ENCODE results near the gene TICAM2. TPM values are rescaled to one million over a fixed set of nuclear protein-coding genes. Genes with fewer than 3 reads are reported as not detected.

The TICAM2 gene
- total and polyA plus RNA-seq, 9 of the 15 experiments (the other 6 are each of a cell fraction or from before 2014, with no cell fraction given), result 0.15 to 1.8 (median 0.98) TPM

DNA sequence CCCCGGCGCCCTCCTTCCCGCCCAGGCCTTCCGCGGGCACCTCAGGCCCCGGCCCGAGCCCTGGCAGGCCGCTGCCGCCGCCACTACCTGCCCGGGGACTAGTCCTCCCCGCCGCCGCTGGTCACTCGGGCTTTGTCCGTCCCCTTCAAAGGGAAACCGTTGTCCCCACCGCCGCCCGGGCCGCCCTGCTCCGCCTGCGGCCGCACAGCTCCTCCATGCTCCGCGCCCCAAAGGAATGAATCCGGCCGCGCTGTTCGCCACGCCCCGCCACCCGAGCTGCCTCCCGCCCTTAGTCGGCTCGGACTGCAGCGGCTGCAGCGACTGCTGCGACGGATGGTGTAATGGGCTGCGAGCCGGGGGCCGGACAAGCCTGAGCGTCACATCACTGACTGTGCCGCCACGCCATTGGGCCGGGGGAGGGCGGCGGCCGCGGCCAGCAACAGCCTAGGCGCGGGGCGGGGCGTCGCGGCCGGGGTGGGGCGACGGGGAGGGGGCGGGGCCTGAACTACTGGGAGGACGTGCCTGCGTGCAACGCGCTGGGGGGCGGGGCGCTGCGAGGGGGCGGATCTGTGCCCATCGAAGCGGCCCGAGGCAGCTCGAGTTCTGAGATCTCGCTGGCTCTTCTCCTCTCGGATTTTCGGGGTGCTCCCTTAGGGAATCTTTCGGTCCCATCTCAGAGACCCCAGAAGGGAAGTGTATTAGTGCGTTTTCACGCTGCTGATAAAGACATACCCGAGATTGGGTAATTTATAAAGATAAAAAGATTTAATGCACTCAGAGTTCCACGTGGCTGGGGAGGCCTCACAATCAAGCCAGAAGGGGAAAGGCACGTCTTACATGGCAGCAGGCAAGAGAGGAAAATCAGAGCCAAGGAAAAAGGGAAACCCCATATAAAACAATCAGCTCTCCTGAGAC lies 57.6 kb downstream of the TICAM2 start, which contains the start of gene FEM1C (continued):
- TF ChIP-seq NR2C2 (CRISPR knock-in tag; IDR thresholded peaks at IDR 0.05) (0 out of 2 replicates have a peak, but pooled peaks have one; percentile 19), NR2C2 (tag; IDR thresholded peaks at IDR 0.05) (peak; percentile 39; the same call in 1 of the 2 replicates), DNMT1 (IDR thresholded peaks at IDR 0.05) (no peak), EGR1 (conservative IDR thresholded peaks at IDR 0.05) (peak; percentile 54; the same call in 1 of the 2 replicates), POLR2AphosphoS2 (IDR thresholded peaks at IDR 0.05; ENCODE audit: low read length) (no peak), HMGN3 (IDR thresholded peaks at IDR 0.05; ENCODE audit: borderline replicate concordance, extremely low read depth, insufficient read length, low read depth, low read length) (peak; percentile 86), TFAM (CRISPR knock-in tag; conservative IDR thresholded peaks at IDR 0.05) (no peak), FOSL1 (tag; conservative IDR thresholded peaks at IDR 0.05) (peak; percentile 38), CHCHD3 (CRISPR knock-in tag; IDR thresholded peaks at IDR 0.05) (0 out of 2 replicates have a peak, but pooled peaks have one; percentile 60), KLF16 (IDR thresholded peaks at IDR 0.05) (no peak), MAZ (CRISPR knock-in tag; conservative IDR thresholded peaks at IDR 0.05 in 1 of 2, IDR thresholded peaks at IDR 0.05 in 1 of 2) (peak; percentile 76), DMBX1 (CRISPR knock-in tag; IDR thresholded peaks at IDR 0.05; ENCODE audit: borderline replicate concordance) (peak; percentile 38; the same call in 1 of the 2 replicates), PML (IDR thresholded peaks at IDR 0.05; ENCODE audit: low read length) (peak; percentile 47; the same call in 1 of the 2 replicates)
- TF ChIP-seq, protein P1, sequence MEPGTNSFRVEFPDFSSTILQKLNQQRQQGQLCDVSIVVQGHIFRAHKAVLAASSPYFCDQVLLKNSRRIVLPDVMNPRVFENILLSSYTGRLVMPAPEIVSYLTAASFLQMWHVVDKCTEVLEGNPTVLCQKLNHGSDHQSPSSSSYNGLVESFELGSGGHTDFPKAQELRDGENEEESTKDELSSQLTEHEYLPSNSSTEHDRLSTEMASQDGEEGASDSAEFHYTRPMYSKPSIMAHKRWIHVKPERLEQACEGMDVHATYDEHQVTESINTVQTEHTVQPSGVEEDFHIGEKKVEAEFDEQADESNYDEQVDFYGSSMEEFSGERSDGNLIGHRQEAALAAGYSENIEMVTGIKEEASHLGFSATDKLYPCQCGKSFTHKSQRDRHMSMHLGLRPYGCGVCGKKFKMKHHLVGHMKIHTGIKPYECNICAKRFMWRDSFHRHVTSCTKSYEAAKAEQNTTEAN (CRISPR knock-in tag; IDR thresholded peaks at IDR 0.05), result peak; percentile 35; the same call in 1 of the 2 replicates
- TF ChIP-seq, protein P2, sequence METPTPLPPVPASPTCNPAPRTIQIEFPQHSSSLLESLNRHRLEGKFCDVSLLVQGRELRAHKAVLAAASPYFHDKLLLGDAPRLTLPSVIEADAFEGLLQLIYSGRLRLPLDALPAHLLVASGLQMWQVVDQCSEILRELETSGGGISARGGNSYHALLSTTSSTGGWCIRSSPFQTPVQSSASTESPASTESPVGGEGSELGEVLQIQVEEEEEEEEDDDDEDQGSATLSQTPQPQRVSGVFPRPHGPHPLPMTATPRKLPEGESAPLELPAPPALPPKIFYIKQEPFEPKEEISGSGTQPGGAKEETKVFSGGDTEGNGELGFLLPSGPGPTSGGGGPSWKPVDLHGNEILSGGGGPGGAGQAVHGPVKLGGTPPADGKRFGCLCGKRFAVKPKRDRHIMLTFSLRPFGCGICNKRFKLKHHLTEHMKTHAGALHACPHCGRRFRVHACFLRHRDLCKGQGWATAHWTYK (CRISPR knock-in tag; IDR thresholded peaks at IDR 0.05), result 0 out of 2 replicates have a peak, but pooled peaks have one; percentile 45
- TF ChIP-seq, protein P3, sequence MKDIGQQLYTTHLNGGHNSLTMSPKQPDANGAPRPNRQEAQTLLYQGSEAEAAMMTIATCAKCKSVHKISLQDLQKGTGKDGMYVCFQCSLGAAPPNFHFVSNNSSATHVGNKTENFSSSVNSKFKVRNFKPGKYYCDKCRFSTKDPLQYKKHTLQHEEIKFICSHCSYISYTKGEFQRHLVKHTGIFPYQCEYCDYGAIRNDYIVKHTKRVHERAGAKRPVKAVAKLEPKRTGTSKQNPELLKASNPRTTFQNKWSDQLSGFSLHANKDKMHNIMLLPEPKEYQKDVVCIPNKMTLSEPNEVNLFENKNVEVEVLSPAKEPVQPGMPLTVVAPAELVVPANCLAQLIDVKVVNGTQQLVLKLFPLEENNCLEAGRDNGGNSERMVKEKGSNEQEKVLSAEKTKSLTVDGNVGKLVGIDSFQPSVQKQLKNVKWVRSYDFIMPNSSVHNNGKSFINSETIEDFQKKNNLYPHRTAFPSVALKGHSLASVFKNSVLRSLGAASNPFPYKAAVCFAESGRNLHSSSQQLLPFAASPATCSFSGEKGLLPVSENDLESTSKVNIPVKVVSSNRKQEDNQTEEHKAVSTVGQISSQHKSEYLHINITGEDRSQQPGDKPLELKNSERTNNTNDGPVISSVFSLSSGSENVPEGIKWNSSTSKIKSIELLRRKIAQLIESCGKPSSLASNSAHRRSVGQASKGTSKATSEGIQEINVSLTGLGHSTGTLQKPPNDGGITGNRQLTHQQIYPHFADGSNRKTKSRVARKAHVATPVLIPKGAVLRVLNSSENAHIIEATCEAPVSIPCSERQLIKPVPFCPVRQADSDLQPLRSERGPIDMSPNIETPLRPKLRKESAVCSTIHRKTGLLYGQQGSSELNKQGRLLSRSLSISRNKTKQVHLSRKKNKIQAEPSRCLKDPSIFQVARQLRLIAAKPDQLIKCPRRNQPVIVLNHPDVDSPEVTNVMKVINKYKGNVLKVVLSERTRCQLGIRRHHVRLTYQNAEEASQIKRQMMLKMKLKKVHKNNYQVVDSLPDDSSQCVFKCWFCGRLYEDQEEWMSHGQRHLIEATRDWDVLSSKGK (CRISPR knock-in tag; IDR thresholded peaks at IDR 0.05), result no peak
- TF ChIP-seq, protein P4, sequence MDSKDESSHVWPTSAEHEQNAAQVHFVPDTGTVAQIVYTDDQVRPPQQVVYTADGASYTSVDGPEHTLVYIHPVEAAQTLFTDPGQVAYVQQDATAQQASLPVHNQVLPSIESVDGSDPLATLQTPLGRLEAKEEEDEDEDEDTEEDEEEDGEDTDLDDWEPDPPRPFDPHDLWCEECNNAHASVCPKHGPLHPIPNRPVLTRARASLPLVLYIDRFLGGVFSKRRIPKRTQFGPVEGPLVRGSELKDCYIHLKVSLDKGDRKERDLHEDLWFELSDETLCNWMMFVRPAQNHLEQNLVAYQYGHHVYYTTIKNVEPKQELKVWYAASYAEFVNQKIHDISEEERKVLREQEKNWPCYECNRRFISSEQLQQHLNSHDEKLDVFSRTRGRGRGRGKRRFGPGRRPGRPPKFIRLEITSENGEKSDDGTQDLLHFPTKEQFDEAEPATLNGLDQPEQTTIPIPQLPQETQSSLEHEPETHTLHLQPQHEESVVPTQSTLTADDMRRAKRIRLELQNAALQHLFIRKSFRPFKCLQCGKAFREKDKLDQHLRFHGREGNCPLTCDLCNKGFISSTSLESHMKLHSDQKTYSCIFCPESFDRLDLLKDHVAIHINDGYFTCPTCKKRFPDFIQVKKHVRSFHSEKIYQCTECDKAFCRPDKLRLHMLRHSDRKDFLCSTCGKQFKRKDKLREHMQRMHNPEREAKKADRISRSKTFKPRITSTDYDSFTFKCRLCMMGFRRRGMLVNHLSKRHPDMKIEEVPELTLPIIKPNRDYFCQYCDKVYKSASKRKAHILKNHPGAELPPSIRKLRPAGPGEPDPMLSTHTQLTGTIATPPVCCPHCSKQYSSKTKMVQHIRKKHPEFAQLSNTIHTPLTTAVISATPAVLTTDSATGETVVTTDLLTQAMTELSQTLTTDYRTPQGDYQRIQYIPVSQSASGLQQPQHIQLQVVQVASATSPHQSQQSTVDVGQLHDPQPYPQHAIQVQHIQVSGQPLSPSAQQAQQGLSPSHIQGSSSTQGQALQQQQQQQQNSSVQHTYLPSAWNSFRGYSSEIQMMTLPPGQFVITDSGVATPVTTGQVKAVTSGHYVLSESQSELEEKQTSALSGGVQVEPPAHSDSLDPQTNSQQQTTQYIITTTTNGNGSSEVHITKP (IDR thresholded peaks at IDR 0.05; ENCODE audit: partially characterized antibody), result peak; percentile 33
